Muscle of leg (tissue), 11 donors: ENCODE measurements around the gene CHN1. TPM values are rescaled to one million over a fixed set of nuclear protein-coding genes. Genes with fewer than 3 reads are reported as not detected.

Experiments
- DNase-seq: peaks from one replicate; pipeline ENCODE4 v3.0.0; 2013
- H3K27ac ChIP-seq: one replicate; pipeline ENCODE4 v1.5.1; 2013; ENCODE audit warnings: mild to moderate bottlenecking, low read length, control low read depth
- H3K27me3 ChIP-seq: one replicate; pipeline ENCODE4 v1.6.1; 2013; ENCODE audit warnings: low read length; ENCODE audit not compliant: control insufficient read depth, insufficient read depth
- H3K36me3 ChIP-seq: one replicate; pipeline ENCODE4 v1.6.1; 2013; ENCODE audit warnings: low read length; ENCODE audit not compliant: control insufficient read depth, insufficient read depth
- H3K4me1 ChIP-seq: one replicate; pipeline ENCODE4 v1.6.1; 2013; ENCODE audit warnings: low read length; ENCODE audit not compliant: control insufficient read depth, insufficient read depth
- H3K4me3 ChIP-seq: one replicate; pipeline ENCODE4 v1.5.1; 2013; ENCODE audit warnings: low read length, control low read depth
- H3K9me3 ChIP-seq: replicated peaks from 2 replicates; pipeline ENCODE4 v1.6.1; 2013; ENCODE audit warnings: low read depth, low read length; ENCODE audit not compliant: control insufficient read depth
- WGBS: methylation state at CpG from one replicate; pipeline ENCODE4 v1.1.5; 2013; ENCODE audit warnings: missing lambda C conversion rate; ENCODE audit not compliant: insufficient coverage; 5-methylcytosine and 5-hydroxymethylcytosine counted together
- polyA plus RNA-seq, 8 donors: library from polyadenylated mRNA; unstranded; fragments of 120-200 nt; gene quantifications; one replicate each; pipeline versions ENCODE4 v1.2.1 to v1.2.3, GENCODE V29; 2013; ENCODE audit warnings: inconsistent platforms in 1 of 8, low replicate concordance in 1 of 8; ENCODE audit not compliant: insufficient read length in 8 of 8, insufficient read depth in 1 of 8
- total RNA-seq: library from RNA; stranded (reverse); fragments of 120-200 nt; gene quantifications from one replicate; pipeline ENCODE4 v1.2.4, GENCODE V29; 2013

CHN1 gene
- total and polyA plus RNA-seq, 9 donors, result 10.9 to 19.5 (median 12.2) TPM

- H3K27ac ChIP-seq, result no peak overlapping the region
- H3K36me3 ChIP-seq, result no peaks in the 10 kb centered on the region
- H3K4me1 ChIP-seq, result peaks cover 2% of the 10 kb centered on the region
- no peak for DNase-seq
- no peaks in the 10 kb centered on the region for H3K9me3 ChIP-seq
- no peak overlapping the region for H3K4me3 ChIP-seq
- WGBS, result no CpG with 5 or more reads among the region's 3 CpGs
- no peaks in the 10 kb centered on the region for H3K27me3 ChIP-seq
These were observed 39.6 kb downstream of the CHN1 start for GRCh38 chr2:174965551-174965950.

GRCh38 chr2:174964404-174964803, 40.8 kb downstream of the CHN1 start:
- no CpG with 5 or more reads among the region's 2 CpGs for WGBS
- Histone ChIP-seq H3K4me3 (no peak overlapping the region), H3K4me1 (peaks cover 6% of the 10 kb centered on the region)

GRCh38 chr2:174963437-174964400, 41.5 kb downstream of the CHN1 start:
- H3K27ac ChIP-seq, result no peak overlapping the region
- no peaks in the 10 kb centered on the region for H3K36me3 ChIP-seq
- no peak for DNase-seq
- H3K4me3 ChIP-seq, result no peak overlapping the region
- H3K9me3 ChIP-seq, result no peaks in the 10 kb centered on the region
- 100% methylated on average over 1 of the region's 7 CpGs for WGBS
- H3K4me1 ChIP-seq, result peaks cover 7% of the 10 kb centered on the region
- no peaks in the 10 kb centered on the region for H3K27me3 ChIP-seq

More at GRCh38 chr2:174964404-174964803, 40.8 kb downstream of the CHN1 start:
- H3K9me3 ChIP-seq, result no peaks in the 10 kb centered on the region
- H3K27ac ChIP-seq, result no peak overlapping the region
- H3K27me3 ChIP-seq, result no peaks in the 10 kb centered on the region
- no peak for DNase-seq
- no peaks in the 10 kb centered on the region for H3K36me3 ChIP-seq

GRCh38 chr2:174959787-174960186, 45.4 kb downstream of the CHN1 start:
- Histone ChIP-seq H3K27ac (no peak overlapping the region), H3K27me3 (no peaks in the 10 kb centered on the region), H3K9me3 (no peaks in the 10 kb centered on the region), H3K4me3 (no peak overlapping the region), H3K4me1 (peaks cover 5% of the 10 kb centered on the region), H3K36me3 (no peaks in the 10 kb centered on the region)
- WGBS, result 69% methylated on average over 1 of the region's 2 CpGs
- peak; percentile 16 for DNase-seq

- Histone ChIP-seq H3K4me1 (peaks cover 5% of the 10 kb centered on the region), H3K9me3 (no peaks in the 10 kb centered on the region), H3K27ac (no peak overlapping the region), H3K27me3 (no peaks in the 10 kb centered on the region), H3K36me3 (no peaks in the 10 kb centered on the region), H3K4me3 (no peak overlapping the region)
- DNase-seq, result no peak
- 80% methylated on average over 2 of the region's 5 CpGs for WGBS
These were observed 48.1 kb downstream of the CHN1 start for GRCh38 chr2:174957050-174957449.

GRCh38 chr2:174952607-174953006, 52.6 kb downstream of the CHN1 start:
- H3K27me3 ChIP-seq, result no peaks in the 10 kb centered on the region
- no peaks in the 10 kb centered on the region for H3K4me1 ChIP-seq
- WGBS, result no CpG with 5 or more reads among the region's 6 CpGs
- peak; percentile 51 for DNase-seq
- no peaks in the 10 kb centered on the region for H3K36me3 ChIP-seq
- no peaks in the 10 kb centered on the region for H3K9me3 ChIP-seq
- no peak overlapping the region for H3K4me3 ChIP-seq
- H3K27ac ChIP-seq, result no peak overlapping the region

GRCh38 chr2:174951745-174952144, 53.4 kb downstream of the CHN1 start:
- Histone ChIP-seq H3K27ac (no peak overlapping the region), H3K9me3 (no peaks in the 10 kb centered on the region), H3K27me3 (no peaks in the 10 kb centered on the region), H3K4me1 (no peaks in the 10 kb centered on the region), H3K4me3 (no peak overlapping the region), H3K36me3 (no peaks in the 10 kb centered on the region)
- WGBS, result no CpG with 5 or more reads among the region's 1 CpG
- DNase-seq, result peak; percentile 45

- no peak for DNase-seq
- Histone ChIP-seq H3K4me3 (no peak overlapping the region), H3K9me3 (no peaks in the 10 kb centered on the region), H3K4me1 (no peaks in the 10 kb centered on the region), H3K27ac (no peak overlapping the region), H3K36me3 (no peaks in the 10 kb centered on the region), H3K27me3 (no peaks in the 10 kb centered on the region)
- 94% methylated on average over 3 of the region's 8 CpGs for WGBS
These were observed 55.0 kb downstream of the CHN1 start for GRCh38 chr2:174949988-174950687.

- DNase-seq, result no peak
- Histone ChIP-seq H3K36me3 (no peaks in the 10 kb centered on the region), H3K4me1 (no peaks in the 10 kb centered on the region), H3K27ac (no peak overlapping the region), H3K9me3 (no peaks in the 10 kb centered on the region), H3K4me3 (no peak overlapping the region), H3K27me3 (no peaks in the 10 kb centered on the region)
- WGBS, result no CpG with 5 or more reads among the region's 3 CpGs
These were observed 59.5 kb downstream of the CHN1 start for GRCh38 chr2:174945601-174946260.

- H3K4me1 ChIP-seq, result no peaks in the 10 kb centered on the region
- DNase-seq, result no peak
- no peaks in the 10 kb centered on the region for H3K27me3 ChIP-seq
- H3K27ac ChIP-seq, result no peak overlapping the region
- H3K36me3 ChIP-seq, result no peaks in the 10 kb centered on the region
- no peak overlapping the region for H3K4me3 ChIP-seq
- 100% methylated on average over 1 of the region's 1 CpG for WGBS
- peaks cover 4% of the 10 kb centered on the region for H3K9me3 ChIP-seq
These were observed 66.1 kb downstream of the CHN1 start for GRCh38 chr2:174939046-174939445.
